Measurements from ENCODE around the gene EXOSC5. TPM values are rescaled to one million over a fixed set of nuclear protein-coding genes. Genes with fewer than 3 reads are reported as not detected.

EXOSC5 gene
- total and polyA plus RNA-seq, 10 of the 15 experiments (the other 5 are each of a cell fraction or from before 2014, with no cell fraction given) = 15.8 to 123 (median 52.7) TPM

DNA sequence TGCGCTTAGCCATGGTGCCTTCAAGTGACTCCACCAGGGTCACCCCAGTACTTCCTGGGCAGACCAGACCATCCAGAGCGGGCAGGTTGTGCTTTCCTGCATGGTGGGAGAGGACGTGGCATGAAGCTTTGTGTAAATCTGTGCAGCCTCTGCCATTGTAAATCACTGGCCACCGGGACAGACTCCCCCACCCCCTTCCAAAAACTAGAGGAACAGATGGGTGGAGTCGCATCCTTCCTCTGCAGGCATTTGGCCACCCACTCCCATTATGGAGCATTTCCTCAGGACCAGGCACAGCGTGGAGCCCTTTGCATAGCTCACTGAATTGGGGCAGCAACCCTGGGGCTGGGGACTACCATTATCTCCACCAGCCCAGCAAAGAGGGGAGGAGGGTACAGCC, 8.6 kb upstream of the EXOSC5 start (continued):
- TF ChIP-seq, protein P1, sequence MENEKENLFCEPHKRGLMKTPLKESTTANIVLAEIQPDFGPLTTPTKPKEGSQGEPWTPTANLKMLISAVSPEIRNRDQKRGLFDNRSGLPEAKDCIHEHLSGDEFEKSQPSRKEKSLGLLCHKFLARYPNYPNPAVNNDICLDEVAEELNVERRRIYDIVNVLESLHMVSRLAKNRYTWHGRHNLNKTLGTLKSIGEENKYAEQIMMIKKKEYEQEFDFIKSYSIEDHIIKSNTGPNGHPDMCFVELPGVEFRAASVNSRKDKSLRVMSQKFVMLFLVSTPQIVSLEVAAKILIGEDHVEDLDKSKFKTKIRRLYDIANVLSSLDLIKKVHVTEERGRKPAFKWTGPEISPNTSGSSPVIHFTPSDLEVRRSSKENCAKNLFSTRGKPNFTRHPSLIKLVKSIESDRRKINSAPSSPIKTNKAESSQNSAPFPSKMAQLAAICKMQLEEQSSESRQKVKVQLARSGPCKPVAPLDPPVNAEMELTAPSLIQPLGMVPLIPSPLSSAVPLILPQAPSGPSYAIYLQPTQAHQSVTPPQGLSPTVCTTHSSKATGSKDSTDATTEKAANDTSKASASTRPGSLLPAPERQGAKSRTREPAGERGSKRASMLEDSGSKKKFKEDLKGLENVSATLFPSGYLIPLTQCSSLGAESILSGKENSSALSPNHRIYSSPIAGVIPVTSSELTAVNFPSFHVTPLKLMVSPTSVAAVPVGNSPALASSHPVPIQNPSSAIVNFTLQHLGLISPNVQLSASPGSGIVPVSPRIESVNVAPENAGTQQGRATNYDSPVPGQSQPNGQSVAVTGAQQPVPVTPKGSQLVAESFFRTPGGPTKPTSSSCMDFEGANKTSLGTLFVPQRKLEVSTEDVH (IDR thresholded peaks at IDR 0.05; ENCODE audit: low read depth, partially characterized antibody) = no peak
- TF ChIP-seq CTCF (IDR thresholded peaks at IDR 0.05 in 2 of 3, conservative IDR thresholded peaks at IDR 0.05 in 1 of 3; ENCODE audit: control insufficient read depth in 2 of 3, extremely low read depth in 1 of 3, insufficient read depth in 1 of 3, low read depth in 3 of 3, low read length in 3 of 3) = no peak
- no peak for TF ChIP-seq ZNF384 (IDR thresholded peaks at IDR 0.05; ENCODE audit: borderline replicate concordance, low read depth, low read length)
- no peak for TF ChIP-seq MYB (IDR thresholded peaks at IDR 0.05; ENCODE audit: borderline replicate concordance, low read depth, low read length)
- TF ChIP-seq, protein P2, sequence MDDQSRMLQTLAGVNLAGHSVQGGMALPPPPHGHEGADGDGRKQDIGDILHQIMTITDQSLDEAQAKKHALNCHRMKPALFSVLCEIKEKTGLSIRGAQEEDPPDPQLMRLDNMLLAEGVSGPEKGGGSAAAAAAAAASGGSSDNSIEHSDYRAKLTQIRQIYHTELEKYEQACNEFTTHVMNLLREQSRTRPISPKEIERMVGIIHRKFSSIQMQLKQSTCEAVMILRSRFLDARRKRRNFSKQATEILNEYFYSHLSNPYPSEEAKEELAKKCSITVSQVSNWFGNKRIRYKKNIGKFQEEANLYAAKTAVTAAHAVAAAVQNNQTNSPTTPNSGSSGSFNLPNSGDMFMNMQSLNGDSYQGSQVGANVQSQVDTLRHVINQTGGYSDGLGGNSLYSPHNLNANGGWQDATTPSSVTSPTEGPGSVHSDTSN (IDR thresholded peaks at IDR 0.05; ENCODE audit: insufficient replicate concordance, low read depth, low read length) = no peak
- no peak for TF ChIP-seq HCFC1 (IDR thresholded peaks at IDR 0.05; ENCODE audit: low read length)

Measured in GM12878 (cell line).